T-cell (primary cell): ENCODE results near the gene IQCM. TPM values are rescaled to one million over a fixed set of nuclear protein-coding genes. Genes with fewer than 3 reads are reported as not detected.

ENCODE experiments used
- ATAC-seq, 4 experiments: fragments of 200-7000 bp in 3 of 4; fragments of 150-1000 bp in 1 of 4; cut with Tn5 transposase; replicated peaks in 1 of 4; 1 replicate in 3 of 4; 2 replicates in 1 of 4; pipeline ENCODE4 v1.10.0; 2021; ENCODE audit warnings: moderate library complexity in 3 of 4, mild to moderate bottlenecking in 2 of 4, moderate number of reproducible peaks in 1 of 4
- CTCF ChIA-PET, 2 donors: fragments of 300-600 bp; sonication (Branson Sonifier 250); formaldehyde crosslinking; loops; one replicate each; lab custom pipeline; 2022; ENCODE audit warnings: antibody characterized with exemption in 2 of 2; lab: Charles Lee
- POLR2A ChIA-PET, 2 donors: fragments of 300-600 bp; sonication (Branson Sonifier 250); formaldehyde crosslinking; loops; one replicate each; lab custom pipeline; 2022; ENCODE audit warnings: antibody characterized with exemption in 2 of 2; lab: Charles Lee
- DNase-seq, 35 experiments: peaks; one replicate each; pipeline versions ENCODE4 v3.0.0 to v3.0.0-alpha.2; 2013 to 2023
- H3K27ac ChIP-seq: one replicate; pipeline ENCODE4 v1.5.1; 2013; ENCODE audit warnings: low read length
- H3K27me3 ChIP-seq, 2 experiments: replicated peaks in 1 of 2; 1 replicate in 1 of 2; 2 replicates in 1 of 2; pipeline versions ENCODE4 v1.6.1 to v1.7.0; 2013; ENCODE audit warnings: low read length in 1 of 2, mixed read lengths in 1 of 2; ENCODE audit not compliant: control insufficient read depth in 2 of 2, insufficient read depth in 2 of 2; ENCODE audit errors: extremely low read depth in 1 of 2
- H3K36me3 ChIP-seq, 2 donors: 1 replicate in 1 of 2; 2 replicates in 1 of 2; pipeline versions ENCODE4 v1.6.1 to v1.7.0; 2013; ENCODE audit warnings: low read length in 1 of 2; ENCODE audit not compliant: control insufficient read depth in 2 of 2, insufficient read depth in 1 of 2; ENCODE audit errors: extremely low read depth in 1 of 2
- H3K4me1 ChIP-seq, 2 experiments: 1 replicate in 1 of 2; 2 replicates in 1 of 2; pipeline versions ENCODE4 v1.6.1 to v1.7.0; 2013; ENCODE audit warnings: low read length in 2 of 2, mixed read lengths in 1 of 2; ENCODE audit not compliant: insufficient read depth in 2 of 2, control insufficient read depth in 1 of 2; ENCODE audit errors: extremely low read depth in 1 of 2
- H3K4me3 ChIP-seq, 2 donors: 1 replicate in 1 of 2; 2 replicates in 1 of 2; pipeline versions ENCODE4 v1.5.1 to v1.7.0; 2013; ENCODE audit warnings: mild to moderate bottlenecking in 2 of 2, low read length in 1 of 2, moderate library complexity in 1 of 2; ENCODE audit not compliant: control insufficient read depth in 1 of 2; ENCODE audit errors: extremely low read depth in 1 of 2
- H3K9me3 ChIP-seq: 2 replicates; pipeline ENCODE4 v1.7.0; 2013
- H3K27ac Mint-ChIP-seq, 2 donors: one replicate each; pipeline ENCODE4 v1.8.0; 2020 to 2021; ENCODE audit warnings: mild to moderate bottlenecking in 2 of 2, mixed read lengths in 2 of 2
- H3K27me3 Mint-ChIP-seq, 2 donors: one replicate each; pipeline ENCODE4 v1.8.0; 2021 to 2022; ENCODE audit warnings: mixed read lengths in 2 of 2
- H3K36me3 Mint-ChIP-seq: one replicate; pipeline ENCODE4 v1.8.0; 2021; ENCODE audit warnings: mixed read lengths
- H3K4me1 Mint-ChIP-seq, 3 donors: one replicate each; pipeline ENCODE4 v1.8.0; 2020 to 2022; ENCODE audit warnings: mixed read lengths in 3 of 3, mild to moderate bottlenecking in 1 of 3
- H3K4me3 Mint-ChIP-seq, 3 donors: one replicate each; pipeline ENCODE4 v1.8.0; 2020 to 2022; ENCODE audit warnings: mild to moderate bottlenecking in 3 of 3, mixed read lengths in 3 of 3, moderate library complexity in 3 of 3
- H3K9me3 Mint-ChIP-seq, 3 donors: one replicate each; pipeline ENCODE4 v1.8.0; 2020 to 2022; ENCODE audit warnings: mixed read lengths in 3 of 3
- WGBS: methylation state at CpG from one replicate; pipeline ENCODE4 v1.1.5; 2013; ENCODE audit warnings: missing lambda C conversion rate; ENCODE audit not compliant: insufficient coverage; 5-methylcytosine and 5-hydroxymethylcytosine counted together
- total RNA-seq, 35 experiments: library from RNA in 6 of 35; stranded (reverse) in 6 of 35; fragments of 120-200 nt in 1 of 35; gene quantifications; one replicate each; pipeline versions ENCODE4 v1.2.1 to v1.2.4 and lab custom pipeline; 2013 to 2026

IQCM gene
- total RNA-seq, 5 donors from 2014 or later (not counting 1 experiment from before 2014, with no cell fraction given), result not detected

DNA sequence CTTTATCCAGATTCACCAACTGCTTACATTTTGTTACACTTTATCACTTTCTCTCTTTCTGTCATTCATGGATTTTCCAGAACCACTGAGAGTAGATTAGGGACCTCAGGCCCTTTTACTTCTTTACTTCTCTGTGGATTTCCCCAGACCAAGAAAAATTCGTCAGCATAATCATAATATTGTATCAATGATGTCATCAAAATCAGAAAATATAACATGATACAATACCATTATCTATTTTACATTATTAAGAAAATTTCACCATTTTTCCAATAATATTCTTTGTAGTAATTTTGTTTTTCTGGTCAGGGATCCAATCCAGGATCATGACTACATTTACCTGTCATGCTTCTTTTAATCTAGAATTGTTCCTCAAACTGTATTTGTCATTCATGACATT lies 494.2 kb downstream of the IQCM start:
- Histone ChIP-seq H3K9me3 (peaks cover 3% of the 10 kb centered on the region), H3K27me3 (no peaks in the 10 kb centered on the region), H3K4me1 (no peaks in the 10 kb centered on the region), H3K4me3 (no peak overlapping the region), H3K27ac (no peak overlapping the region), H3K36me3 (no peaks in the 10 kb centered on the region)
- Mint-ChIP-seq H3K4me1 (no peaks in the 10 kb centered on the region), H3K27me3 (no peaks in the 10 kb centered on the region), H3K4me3 (no peak overlapping the region), H3K36me3 (no peaks in the 10 kb centered on the region), H3K9me3 (peaks cover 10 to 17% (median 15%) of the 10 kb centered on the region in 3 donors), H3K27ac (no peak overlapping the region)
- CTCF ChIA-PET, result no interaction called here
- POLR2A ChIA-PET, result no interaction called here
- ATAC-seq (no peak), DNase-seq (no peak)
- no CpG with 5 or more reads among the region's 1 CpG for WGBS

DNA sequence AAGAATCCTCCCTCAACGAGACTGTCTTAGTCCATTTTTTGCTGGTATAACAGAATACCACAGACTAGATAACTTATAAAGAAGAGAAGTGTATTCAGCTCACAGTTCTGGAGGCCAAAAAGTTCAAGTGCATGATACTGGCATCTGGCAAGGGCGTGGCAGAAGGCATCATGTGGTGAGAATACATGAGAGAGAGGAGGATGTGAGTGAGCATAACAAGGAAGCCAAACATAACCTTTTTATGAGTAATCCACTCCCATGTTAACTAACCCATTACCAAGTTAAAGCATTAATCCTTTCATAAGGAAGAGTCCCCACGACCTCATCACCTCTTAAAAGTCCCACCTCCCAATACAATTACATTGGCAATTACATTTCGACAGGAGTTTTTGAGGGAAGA lies 504.6 kb downstream of the IQCM start:
- DNase-seq (no peak), ATAC-seq (no peak)
- no peaks in the 10 kb centered on the region for H3K9me3 ChIP-seq
- no CpG with 5 or more reads among the region's 4 CpGs for WGBS
- POLR2A ChIA-PET, result no interaction called here
- Mint-ChIP-seq H3K9me3 (peaks cover 4 to 10% (median 8%) of the 10 kb centered on the region in 3 donors), H3K4me3 (no peak overlapping the region), H3K27me3 (no peaks in the 10 kb centered on the region), H3K36me3 (no peaks in the 10 kb centered on the region), H3K4me1 (no peaks in the 10 kb centered on the region), H3K27ac (no peak overlapping the region)
- no peaks in the 10 kb centered on the region for H3K36me3 ChIP-seq
- H3K27me3 ChIP-seq, result no peaks in the 10 kb centered on the region
- H3K4me1 ChIP-seq, result no peaks in the 10 kb centered on the region
- H3K4me3 ChIP-seq, result no peak overlapping the region
- H3K27ac ChIP-seq, result no peak overlapping the region
- CTCF ChIA-PET, result no interaction called here

DNA sequence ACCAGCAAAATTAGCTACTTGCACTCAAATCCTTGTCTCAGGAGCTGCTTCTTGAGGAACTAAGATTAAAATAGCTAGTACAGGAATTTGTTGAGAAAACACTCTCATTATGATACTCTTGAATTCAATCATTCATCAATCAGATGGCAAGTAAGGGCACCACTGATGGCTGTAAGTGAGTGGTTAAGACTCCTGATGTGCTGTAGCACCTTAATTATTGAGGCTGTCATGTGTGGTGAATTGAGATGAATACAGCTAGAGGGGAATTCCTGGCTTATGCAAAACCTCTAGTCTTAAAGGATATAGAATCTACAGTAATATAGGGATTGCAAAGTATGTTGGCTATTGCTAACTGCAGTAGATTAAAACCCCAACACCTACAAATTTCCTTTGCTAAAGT lies 509.1 kb downstream of the IQCM start:
- Mint-ChIP-seq H3K36me3 (no peaks in the 10 kb centered on the region), H3K27me3 (no peaks in the 10 kb centered on the region), H3K4me3 (no peak overlapping the region), H3K4me1 (no peaks in the 10 kb centered on the region), H3K27ac (no peak overlapping the region), H3K9me3 (peaks cover 0 to 15% (median 4%) of the 10 kb centered on the region in 3 donors)
- POLR2A ChIA-PET, result no interaction called here
- CTCF ChIA-PET, result interaction anchor here in 1 of 2 donors (0.6 kb wide), 1 partner anchor 66 kb away, joined by 4 read pairs; no protein-coding TSS in a partner anchor
- Histone ChIP-seq H3K27me3 (no peaks in the 10 kb centered on the region), H3K4me3 (no peak overlapping the region), H3K4me1 (no peaks in the 10 kb centered on the region), H3K9me3 (no peaks in the 10 kb centered on the region), H3K36me3 (no peaks in the 10 kb centered on the region), H3K27ac (no peak overlapping the region)
- DNase-seq, result no peak
- ATAC-seq, result no peak
